Measurements from ENCODE around the gene NCOA5.

Gene NCOA5

GRCh38 chr20:46037036-46037435 is 52.7 kb downstream of the NCOA5 start:
- DNase-seq (ENCODE audit: low read depth): no peak

GRCh38 chr20:46036370-46036769 is 53.4 kb downstream of the NCOA5 start:
- DNase-seq (ENCODE audit: low read depth): no peak

- DNase-seq (ENCODE audit: low read depth): no peak
Measured at GRCh38 chr20:46035713-46036112, 54.0 kb downstream of the NCOA5 start.

- DNase-seq (ENCODE audit: low read depth): no peak
Measured at GRCh38 chr20:46035253-46035652, 54.5 kb downstream of the NCOA5 start.

GRCh38 chr20:46034039-46034438 is 55.7 kb downstream of the NCOA5 start:
- DNase-seq (ENCODE audit: low read depth): no peak

- DNase-seq (ENCODE audit: low read depth): no peak
Measured at GRCh38 chr20:46031701-46032254, 58.0 kb downstream of the NCOA5 start.

- no peak for DNase-seq (ENCODE audit: low read depth)
Measured at GRCh38 chr20:46031014-46031569, 58.7 kb downstream of the NCOA5 start.

GRCh38 chr20:46030284-46031013 is 59.3 kb downstream of the NCOA5 start:
- DNase-seq (ENCODE audit: low read depth): no peak

- DNase-seq (ENCODE audit: low read depth): no peak
Measured at GRCh38 chr20:46028772-46029371, 60.9 kb downstream of the NCOA5 start, which contains the start of gene SLC12A5. SLC12A5 (plus strand) TSS chr20:46029215; CDS start chr20:46029345, 130 bp downstream.

- DNase-seq (ENCODE audit: low read depth): no peak
Measured at GRCh38 chr20:46028110-46028509, 61.7 kb downstream of the NCOA5 start.

- DNase-seq (ENCODE audit: low read depth): no peak
Measured at GRCh38 chr20:46027245-46027853, 62.4 kb downstream of the NCOA5 start.

- no peak for DNase-seq (ENCODE audit: low read depth)
Measured at GRCh38 chr20:46025376-46025783, 64.4 kb downstream of the NCOA5 start.

- no peak for DNase-seq (ENCODE audit: low read depth)
Measured at GRCh38 chr20:46023999-46024398, 65.8 kb downstream of the NCOA5 start.

GRCh38 chr20:46023148-46023484 is 66.6 kb downstream of the NCOA5 start:
- no peak for DNase-seq (ENCODE audit: low read depth)

- peak; percentile 50 for DNase-seq (ENCODE audit: low read depth)
Measured at GRCh38 chr20:46022411-46023147, 67.2 kb downstream of the NCOA5 start.

- peak; percentile 19 for DNase-seq (ENCODE audit: low read depth)
Measured at GRCh38 chr20:46021361-46022359, 68.1 kb downstream of the NCOA5 start.

- DNase-seq (ENCODE audit: low read depth): no peak
Measured at GRCh38 chr20:46020555-46020954, 69.2 kb downstream of the NCOA5 start.

GRCh38 chr20:46018611-46019010 is 71.2 kb downstream of the NCOA5 start:
- DNase-seq (ENCODE audit: low read depth): no peak

GRCh38 chr20:46018112-46018511 is 71.7 kb downstream of the NCOA5 start:
- no peak for DNase-seq (ENCODE audit: low read depth)

GRCh38 chr20:46017272-46017671 is 72.5 kb downstream of the NCOA5 start:
- no peak for DNase-seq (ENCODE audit: low read depth)
